Measurements from ENCODE around the gene TNFAIP8. TPM values are rescaled to one million over a fixed set of nuclear protein-coding genes. Genes with fewer than 3 reads are reported as not detected.

The TNFAIP8 gene
- total and polyA plus RNA-seq, 10 of the 15 experiments (the other 5 are each of a cell fraction or from before 2014, with no cell fraction given), result 124 to 324 (median 177) TPM

DNA sequence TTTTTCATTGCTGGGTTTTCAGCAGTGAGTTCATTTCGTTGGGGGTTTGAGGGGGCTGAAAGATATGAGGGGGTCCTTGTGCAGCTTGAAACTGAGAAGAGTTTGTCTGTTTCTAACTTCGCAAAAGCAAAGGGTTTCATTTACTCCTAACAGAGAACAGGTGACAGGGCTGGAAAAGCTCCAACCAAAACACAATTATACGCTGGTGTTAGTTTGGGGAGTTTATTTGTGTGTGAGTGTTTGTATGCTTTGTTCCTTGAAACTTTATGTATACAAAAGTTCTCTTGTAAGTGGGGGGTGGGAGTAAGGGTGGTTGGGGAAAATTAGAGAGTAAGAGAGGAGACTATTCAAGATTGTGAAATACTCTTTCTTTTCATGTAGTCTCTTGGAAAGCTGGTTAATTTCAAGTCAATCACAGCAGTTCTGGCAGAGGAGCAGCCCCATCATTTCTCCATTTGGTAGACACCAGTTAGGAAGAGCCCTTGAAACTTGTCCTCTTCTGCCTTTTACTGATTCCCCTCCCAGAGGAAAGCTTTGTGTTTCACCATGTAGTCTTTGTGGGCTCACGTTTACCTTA, 881 bp downstream of the TNFAIP8 start:
- Histone ChIP-seq H3K27me3 (replicated peaks in 1 of 2; ENCODE audit: control insufficient read depth in 2 of 2, insufficient read depth in 2 of 2, low read length in 1 of 2) (no peaks in the 10 kb centered on the region), H3K9me3 (replicated peaks; ENCODE audit: control insufficient read depth, insufficient read depth, low read length) (no peaks in the 10 kb centered on the region), H3K36me3 (ENCODE audit: control insufficient read depth in 2 of 2, insufficient read depth in 2 of 2, low read length in 1 of 2) (peaks cover 1 to 13% of the 10 kb centered on the region in 2 experiments; a peak in 2 of 4 replicates), H3K4me1 (ENCODE audit: control insufficient read depth, insufficient read depth, low read length) (peaks cover 46% of the 10 kb centered on the region), H2AFZ (ENCODE audit: control insufficient read depth, low read depth, low read length) (no peak overlapping the region), H3K27ac (ENCODE audit: control insufficient read depth, insufficient read depth) (peak overlapping the region; percentile 92), H4K20me1 (ENCODE audit: control insufficient read depth, insufficient read depth) (peaks cover 10% of the 10 kb centered on the region), H3K4me3 (peak overlapping the region; percentile 96), H3K4me2 (ENCODE audit: control insufficient read depth, insufficient read depth) (peak overlapping the region; percentile 95), H3K79me2 (ENCODE audit: control insufficient read depth, insufficient read depth, low read length) (peaks cover 100% of the 10 kb centered on the region), H3K9ac (ENCODE audit: control insufficient read depth, insufficient read depth, low read length) (peak overlapping the region; percentile 65)
- ChIA-PET CTCF (interaction anchor here (0.7 to 6.4 kb wide), 13 partner anchors 9 to 368 kb away, joined by 3 to 154 read pairs (median 3); partner anchors contain the start of gene DTWD2), RAD21 (ENCODE audit: unreplicated experiment) (interaction anchor here (0.6 to 17.9 kb wide), 23 partner anchors 11 to 368 kb away, joined by 3 to 501 read pairs (median 4); partner anchors contain the start of genes DMXL1 and DTWD2), POLR2A (interaction anchor here (0.8 to 20.5 kb wide), 14 partner anchors 11 to 284 kb away, joined by 3 to 657 read pairs (median 7); no protein-coding TSS in a partner anchor), SMC1A (ENCODE audit: uncharacterized antibody, unreplicated experiment) (interaction anchor here (0.7 to 34.8 kb wide), 25 partner anchors 6 to 326 kb away, joined by 3 to 1117 read pairs (median 6); partner anchors contain the start of gene TNFAIP8)
- ATAC-seq (no peak), FAIRE-seq (no peak), DNase-seq (ENCODE audit: low read depth, low spot score) (no peak)
- in situ Hi-C loops (cut with MboI) (no loop called here), intact Hi-C loops (cut with micrococcal nuclease; ENCODE audit: unreplicated experiment) (loop anchor here (5.0 to 10.0 kb wide), 3 partner anchors 41 to 632 kb away; partner anchors contain the start of gene DMXL1)
- WGBS (ENCODE audit: insufficient coverage, insufficient replicate concordance, low lambda C conversion rate, missing lambda C conversion rate), result 2% methylated on average over 4 of the region's 4 CpGs
- BruUV-seq (replicated peaks), result no TSS peak
- TF ChIP-seq, protein P1, sequence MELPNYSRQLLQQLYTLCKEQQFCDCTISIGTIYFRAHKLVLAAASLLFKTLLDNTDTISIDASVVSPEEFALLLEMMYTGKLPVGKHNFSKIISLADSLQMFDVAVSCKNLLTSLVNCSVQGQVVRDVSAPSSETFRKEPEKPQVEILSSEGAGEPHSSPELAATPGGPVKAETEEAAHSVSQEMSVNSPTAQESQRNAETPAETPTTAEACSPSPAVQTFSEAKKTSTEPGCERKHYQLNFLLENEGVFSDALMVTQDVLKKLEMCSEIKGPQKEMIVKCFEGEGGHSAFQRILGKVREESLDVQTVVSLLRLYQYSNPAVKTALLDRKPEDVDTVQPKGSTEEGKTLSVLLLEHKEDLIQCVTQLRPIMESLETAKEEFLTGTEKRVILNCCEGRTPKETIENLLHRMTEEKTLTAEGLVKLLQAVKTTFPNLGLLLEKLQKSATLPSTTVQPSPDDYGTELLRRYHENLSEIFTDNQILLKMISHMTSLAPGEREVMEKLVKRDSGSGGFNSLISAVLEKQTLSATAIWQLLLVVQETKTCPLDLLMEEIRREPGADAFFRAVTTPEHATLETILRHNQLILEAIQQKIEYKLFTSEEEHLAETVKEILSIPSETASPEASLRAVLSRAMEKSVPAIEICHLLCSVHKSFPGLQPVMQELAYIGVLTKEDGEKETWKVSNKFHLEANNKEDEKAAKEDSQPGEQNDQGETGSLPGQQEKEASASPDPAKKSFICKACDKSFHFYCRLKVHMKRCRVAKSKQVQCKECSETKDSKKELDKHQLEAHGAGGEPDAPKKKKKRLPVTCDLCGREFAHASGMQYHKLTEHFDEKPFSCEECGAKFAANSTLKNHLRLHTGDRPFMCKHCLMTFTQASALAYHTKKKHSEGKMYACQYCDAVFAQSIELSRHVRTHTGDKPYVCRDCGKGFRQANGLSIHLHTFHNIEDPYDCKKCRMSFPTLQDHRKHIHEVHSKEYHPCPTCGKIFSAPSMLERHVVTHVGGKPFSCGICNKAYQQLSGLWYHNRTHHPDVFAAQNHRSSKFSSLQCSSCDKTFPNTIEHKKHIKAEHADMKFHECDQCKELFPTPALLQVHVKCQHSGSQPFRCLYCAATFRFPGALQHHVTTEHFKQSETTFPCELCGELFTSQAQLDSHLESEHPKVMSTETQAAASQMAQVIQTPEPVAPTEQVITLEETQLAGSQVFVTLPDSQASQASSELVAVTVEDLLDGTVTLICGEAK (IDR thresholded peaks at IDR 0.05; ENCODE audit: borderline replicate concordance), result peak; percentile 48; the same call in 1 of the 2 replicates
- TF ChIP-seq, protein P2, sequence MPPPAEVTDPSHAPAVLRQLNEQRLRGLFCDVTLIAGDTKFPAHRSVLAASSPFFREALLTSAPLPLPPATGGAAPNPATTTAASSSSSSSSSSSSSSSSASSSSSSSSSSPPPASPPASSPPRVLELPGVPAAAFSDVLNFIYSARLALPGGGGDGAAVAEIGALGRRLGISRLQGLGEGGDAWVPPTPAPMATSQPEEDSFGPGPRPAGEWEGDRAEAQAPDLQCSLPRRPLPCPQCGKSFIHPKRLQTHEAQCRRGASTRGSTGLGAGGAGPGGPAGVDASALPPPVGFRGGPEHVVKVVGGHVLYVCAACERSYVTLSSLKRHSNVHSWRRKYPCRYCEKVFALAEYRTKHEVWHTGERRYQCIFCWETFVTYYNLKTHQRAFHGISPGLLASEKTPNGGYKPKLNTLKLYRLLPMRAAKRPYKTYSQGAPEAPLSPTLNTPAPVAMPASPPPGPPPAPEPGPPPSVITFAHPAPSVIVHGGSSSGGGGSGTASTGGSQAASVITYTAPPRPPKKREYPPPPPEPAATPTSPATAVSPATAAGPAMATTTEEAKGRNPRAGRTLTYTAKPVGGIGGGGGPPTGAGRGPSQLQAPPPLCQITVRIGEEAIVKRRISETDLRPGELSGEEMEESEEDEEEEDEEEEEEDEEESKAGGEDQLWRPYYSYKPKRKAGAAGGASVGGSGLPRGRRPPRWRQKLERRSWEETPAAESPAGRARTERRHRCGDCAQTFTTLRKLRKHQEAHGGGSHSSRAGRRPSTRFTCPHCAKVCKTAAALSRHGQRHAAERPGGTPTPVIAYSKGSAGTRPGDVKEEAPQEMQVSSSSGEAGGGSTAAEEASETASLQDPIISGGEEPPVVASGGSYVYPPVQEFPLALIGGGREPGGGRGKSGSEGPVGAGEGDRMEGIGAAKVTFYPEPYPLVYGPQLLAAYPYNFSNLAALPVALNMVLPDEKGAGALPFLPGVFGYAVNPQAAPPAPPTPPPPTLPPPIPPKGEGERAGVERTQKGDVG (CRISPR knock-in tag; IDR thresholded peaks at IDR 0.05), result no peak
- peak in 1 of 2 experiments; percentile 2; a peak in 1 of 4 replicates for TF ChIP-seq CEBPB (IDR thresholded peaks at IDR 0.05; ENCODE audit: borderline replicate concordance in 1 of 2, low read depth in 2 of 2, low read length in 2 of 2)
- TF ChIP-seq ETV6 (conservative IDR thresholded peaks at IDR 0.05 in 1 of 2, IDR thresholded peaks at IDR 0.05 in 1 of 2; ENCODE audit: borderline replicate concordance in 1 of 2, low read depth in 1 of 2), result 0 out of 4 replicates have a peak, but pooled peaks of 1 of the 2 experiments have one; percentile 15
- 0 out of 2 replicates have a peak, but pooled peaks have one; percentile 22 for TF ChIP-seq ZSCAN29 (IDR thresholded peaks at IDR 0.05)
- TF ChIP-seq, protein P3, sequence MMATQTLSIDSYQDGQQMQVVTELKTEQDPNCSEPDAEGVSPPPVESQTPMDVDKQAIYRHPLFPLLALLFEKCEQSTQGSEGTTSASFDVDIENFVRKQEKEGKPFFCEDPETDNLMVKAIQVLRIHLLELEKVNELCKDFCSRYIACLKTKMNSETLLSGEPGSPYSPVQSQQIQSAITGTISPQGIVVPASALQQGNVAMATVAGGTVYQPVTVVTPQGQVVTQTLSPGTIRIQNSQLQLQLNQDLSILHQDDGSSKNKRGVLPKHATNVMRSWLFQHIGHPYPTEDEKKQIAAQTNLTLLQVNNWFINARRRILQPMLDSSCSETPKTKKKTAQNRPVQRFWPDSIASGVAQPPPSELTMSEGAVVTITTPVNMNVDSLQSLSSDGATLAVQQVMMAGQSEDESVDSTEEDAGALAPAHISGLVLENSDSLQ (IDR thresholded peaks at IDR 0.05), result peak; percentile 7; the same call in 1 of the 2 replicates
- TF ChIP-seq MTA3 (IDR thresholded peaks at IDR 0.05; ENCODE audit: borderline replicate concordance, low read length), result no peak
- TF ChIP-seq IRF4 (IDR thresholded peaks at IDR 0.05; ENCODE audit: low read depth, low read length), result no peak

All from GM12878 (cell line).